GM19238 (cell line): ENCODE data around the gene KNDC1.

Source experiments
- DNase-seq: peaks from one replicate; pipeline ENCODE4 v3.0.0; 2011; ENCODE audit warnings: low spot score; ENCODE audit not compliant: insufficient read length

Gene KNDC1

DNA sequence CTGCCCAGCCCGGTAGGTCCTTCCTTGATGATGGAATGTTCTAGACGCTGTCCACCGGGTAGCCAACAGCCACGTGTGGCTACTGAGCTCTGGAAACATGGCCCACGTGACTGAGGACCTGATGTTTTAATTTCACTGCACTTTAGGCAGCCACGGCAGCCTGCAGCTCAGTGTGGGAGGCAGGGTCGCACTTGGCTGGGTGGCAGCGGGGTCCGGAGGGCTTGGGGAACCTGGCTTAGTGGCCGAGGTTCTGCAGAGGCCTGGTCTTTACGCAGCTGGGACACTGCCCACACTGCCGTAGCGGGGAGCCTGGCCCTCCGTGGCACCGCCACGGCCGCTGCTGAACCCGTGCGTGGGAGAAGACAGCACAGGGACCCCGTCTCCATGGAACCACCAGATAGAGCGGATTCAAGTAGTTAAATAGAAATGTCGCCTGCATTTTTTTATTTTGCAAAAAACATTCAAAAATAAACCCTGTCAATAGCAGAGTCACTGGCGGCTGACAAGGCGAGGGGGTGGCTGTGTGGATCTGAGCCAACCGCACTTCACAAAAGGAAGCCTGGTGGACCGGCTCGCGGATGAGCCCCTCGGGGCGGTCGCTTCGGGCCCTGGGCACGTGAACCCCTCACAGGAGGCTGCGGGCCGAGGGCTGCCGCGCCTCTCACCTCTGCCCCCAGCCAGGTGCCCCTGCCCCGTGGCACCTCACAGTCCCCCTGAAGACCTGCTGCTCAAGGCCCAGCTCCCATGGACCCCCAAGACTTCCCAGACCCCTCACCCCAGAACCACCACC, 44.4 kb downstream of the KNDC1 start:
- DNase-seq, result no peak

- DNase-seq, result no peak
These were observed 45.1 kb downstream of the KNDC1 start for GRCh38 chr10:133205146-133205545.

GRCh38 chr10:133206356-133207040, 46.5 kb downstream of the KNDC1 start:
- no peak for DNase-seq

- no peak for DNase-seq
These were observed 47.1 kb downstream of the KNDC1 start for GRCh38 chr10:133207041-133207600.

DNA sequence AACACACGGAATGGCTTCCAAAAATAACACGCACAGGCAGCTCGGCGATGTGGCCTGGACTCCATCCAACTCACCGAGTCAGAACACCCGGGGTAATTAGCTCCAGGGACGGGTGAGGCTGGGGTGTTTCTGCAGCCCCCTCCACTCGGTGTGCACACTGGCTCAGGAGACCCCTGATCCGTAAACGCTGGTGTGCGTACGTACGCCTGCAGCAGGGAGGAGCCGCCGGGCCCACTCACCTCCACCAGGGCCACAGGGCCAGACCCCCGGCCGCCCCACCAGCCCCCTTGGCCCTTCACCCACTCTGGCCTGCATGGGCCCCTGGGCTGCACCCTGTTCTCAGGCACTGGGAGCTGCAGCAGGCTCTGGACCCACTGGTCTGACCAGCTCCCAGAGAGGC, 47.6 kb downstream of the KNDC1 start:
- DNase-seq, result no peak

- no peak for DNase-seq
These were observed 48.4 kb downstream of the KNDC1 start for GRCh38 chr10:133208466-133208865.

DNA sequence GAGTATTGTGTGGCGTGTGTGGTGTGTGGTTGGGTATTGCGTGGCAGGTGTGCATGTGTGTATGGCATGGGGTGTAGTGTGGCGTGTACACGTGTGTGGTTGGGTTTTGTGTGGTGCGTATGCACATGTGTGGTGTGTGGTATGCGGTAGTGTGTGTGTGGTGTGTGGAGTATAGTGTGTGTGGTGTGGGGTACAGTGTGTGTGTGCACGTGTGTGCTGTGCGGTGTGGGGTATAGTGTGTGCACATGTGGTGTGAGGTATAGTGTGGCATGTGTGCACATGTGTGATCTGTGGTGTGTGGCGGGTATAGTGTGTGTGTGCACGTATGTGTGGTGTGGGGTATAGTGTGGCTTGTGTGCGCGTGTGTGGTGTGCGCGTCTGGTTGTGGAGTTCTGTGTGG, 49.1 kb downstream of the KNDC1 start:
- no peak for DNase-seq

DNA sequence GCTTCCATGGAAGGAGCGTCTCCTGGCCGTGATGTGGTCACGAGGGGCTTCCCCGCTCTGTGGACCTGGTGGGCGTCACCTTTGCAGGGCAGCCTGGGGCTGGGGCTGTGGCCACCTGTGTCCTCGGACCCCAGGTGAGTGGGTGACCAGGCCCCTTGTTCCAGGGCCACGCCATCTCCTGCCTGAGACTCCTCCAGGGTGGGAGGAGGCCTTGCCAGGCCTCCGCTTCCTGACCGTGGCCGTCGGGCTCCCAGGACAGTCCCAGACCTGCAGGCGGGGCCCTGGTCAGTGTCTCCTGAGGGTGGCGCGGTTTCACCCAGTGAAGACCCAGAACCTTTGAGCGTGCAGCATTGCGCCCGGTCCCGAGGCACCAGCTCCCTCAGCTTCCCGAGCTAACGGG, 49.6 kb downstream of the KNDC1 start:
- DNase-seq, result no peak

- DNase-seq, result no peak
These were observed 50.5 kb downstream of the KNDC1 start for GRCh38 chr10:133210398-133211140.

- DNase-seq, result no peak
These were observed 51.3 kb downstream of the KNDC1 start for GRCh38 chr10:133211141-133211830.

- no peak for DNase-seq
These were observed 52.2 kb downstream of the KNDC1 start for GRCh38 chr10:133211959-133212852.

DNA sequence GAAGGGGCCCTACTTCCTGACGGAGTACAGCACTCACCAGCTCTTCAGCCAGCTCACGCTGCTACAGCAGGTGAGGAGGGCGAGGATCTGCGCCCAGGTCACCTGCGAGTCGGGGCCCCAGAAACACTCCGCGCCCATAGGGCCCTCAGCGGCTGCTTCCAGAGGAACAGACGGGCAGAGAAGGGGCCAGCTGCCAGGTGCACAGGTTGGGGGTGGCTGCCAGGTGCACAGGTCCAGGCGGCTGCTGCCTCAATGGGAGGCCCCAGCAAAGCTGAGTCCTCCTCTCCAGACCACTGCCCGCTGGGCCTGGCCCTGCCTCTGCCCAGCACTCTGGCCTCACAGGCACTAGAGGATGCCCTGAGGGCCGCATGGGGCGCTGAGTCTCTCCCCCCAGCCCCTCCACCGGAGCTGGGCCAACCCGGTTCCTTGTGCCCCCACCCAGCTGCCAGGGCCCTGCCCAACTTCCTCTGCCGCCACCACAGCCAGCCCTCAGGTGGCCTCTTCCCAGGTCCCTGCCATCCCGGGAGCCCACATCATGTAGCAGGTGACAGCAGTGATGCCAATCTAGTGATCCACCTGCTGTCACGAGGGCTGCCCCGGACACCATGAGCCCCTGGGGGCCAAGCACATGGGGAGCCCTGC, 53.0 kb downstream of the KNDC1 start:
- no peak for DNase-seq

- no peak for DNase-seq
These were observed 53.8 kb downstream of the KNDC1 start for GRCh38 chr10:133213641-133214467.

DNA sequence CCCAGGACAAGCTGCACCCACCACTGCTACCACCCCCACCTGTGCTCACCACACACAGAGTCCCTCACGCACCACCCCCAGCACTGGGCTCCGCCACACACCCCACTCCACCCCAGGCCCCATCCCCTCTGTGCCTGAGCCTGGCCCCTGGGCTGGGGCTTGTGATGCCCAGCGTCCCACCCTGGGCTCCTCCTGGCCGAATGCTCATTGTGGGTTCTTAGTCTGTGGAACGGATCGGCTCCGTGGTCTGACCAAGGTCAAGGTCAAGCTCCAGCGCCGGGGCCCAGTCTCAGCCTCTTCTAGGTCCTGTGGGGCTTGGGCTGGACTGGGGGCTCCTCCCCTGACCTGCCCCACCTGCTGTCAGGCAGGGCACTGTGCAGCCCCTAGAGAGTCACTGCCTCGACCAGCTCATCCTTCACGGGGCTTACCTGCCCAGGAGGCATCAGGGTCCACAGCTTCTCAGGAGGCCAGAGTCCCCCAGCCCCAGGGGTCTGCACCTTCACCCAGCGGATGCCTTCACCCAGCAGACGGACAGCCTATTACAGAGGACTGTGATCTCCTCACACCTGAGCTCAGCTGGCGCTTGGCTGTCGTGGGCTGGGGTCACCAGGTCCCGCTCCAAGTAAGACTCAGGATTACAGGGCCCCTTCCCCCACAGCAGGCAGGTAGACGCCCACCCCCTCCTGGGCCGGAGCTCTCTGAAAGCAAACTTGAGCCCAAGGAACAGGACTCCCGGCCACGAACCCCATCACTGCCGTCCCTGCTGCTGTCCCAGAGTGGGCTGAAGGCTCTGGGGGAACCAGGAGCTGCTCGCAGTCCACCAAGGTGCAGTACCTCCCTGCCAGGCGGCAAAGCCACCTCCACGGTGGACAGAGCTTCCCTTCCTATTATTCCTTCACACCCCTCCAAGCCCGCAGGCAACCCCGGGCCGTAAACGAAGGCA, 54.7 kb downstream of the KNDC1 start:
- DNase-seq, result no peak

GRCh38 chr10:133215586-133215985, 55.6 kb downstream of the KNDC1 start:
- DNase-seq, result no peak

DNA sequence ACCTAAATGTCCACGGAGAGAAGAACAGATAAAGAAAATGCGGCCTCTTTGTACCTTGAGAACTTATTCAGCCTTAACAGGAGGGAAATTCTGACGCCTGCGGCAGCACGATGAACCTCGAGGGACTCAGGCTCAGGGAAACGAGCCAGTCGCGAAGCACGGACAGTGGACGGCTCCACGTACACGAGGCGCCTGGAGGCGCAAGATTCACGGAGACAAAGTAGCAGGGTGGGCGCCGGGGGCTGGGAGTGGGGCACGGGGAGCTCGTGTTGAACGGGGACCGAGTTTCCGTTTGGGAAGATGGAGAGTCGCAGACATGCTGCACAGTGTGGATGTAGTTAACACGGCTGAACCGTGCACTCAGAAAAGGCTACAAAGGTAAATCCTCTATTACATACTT, 56.8 kb downstream of the KNDC1 start:
- no peak for DNase-seq

DNA sequence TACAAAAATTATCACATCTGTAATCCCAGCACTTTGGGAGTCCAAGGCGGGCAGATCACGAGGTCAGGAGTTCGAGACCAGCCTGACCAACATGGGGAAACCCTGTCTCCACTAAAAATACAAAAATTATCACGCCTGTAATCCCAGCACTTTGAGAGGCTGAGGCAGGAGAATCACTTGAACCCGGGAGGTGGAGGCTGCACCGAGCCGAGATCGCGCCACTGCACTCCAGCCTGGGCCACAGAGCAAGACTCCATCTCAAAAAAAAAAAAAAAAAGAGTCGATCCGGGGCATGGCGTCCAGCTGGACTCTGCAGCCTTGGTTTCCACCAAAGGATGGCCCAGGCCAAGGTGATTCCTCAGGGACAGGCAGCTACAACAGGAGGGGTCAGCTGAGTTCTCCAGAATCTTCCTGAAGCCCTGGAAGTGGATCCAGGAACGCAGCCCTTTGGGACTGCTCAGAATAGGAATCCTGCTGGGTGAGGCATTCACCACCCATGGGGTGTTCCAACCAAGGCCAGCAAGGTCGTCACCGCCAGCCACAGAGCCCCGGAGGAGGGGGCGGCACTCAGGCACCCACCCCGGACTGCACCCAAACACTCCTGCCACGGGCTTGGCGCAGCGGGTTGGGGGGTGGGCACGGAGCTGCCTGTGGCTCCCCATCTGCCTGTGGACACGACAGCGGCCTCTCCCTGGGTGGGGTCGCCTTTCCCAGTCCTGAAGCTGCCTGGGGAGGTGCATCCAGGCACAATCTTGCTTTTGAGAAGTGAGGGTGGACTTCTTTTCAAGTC, 58.0 kb downstream of the KNDC1 start:
- no peak for DNase-seq
